Suprapubic skin (tissue), 4 donors: Measurements from ENCODE around the gene SEZ6L2. TPM values are rescaled to one million over a fixed set of nuclear protein-coding genes. Genes with fewer than 3 reads are reported as not detected.
A peak's percentile ranks its signal among the peaks of the same experiment; 100 is the strongest.

Source experiments
- DNase-seq, 2 donors: peaks; one replicate each; pipeline ENCODE4 v3.0.0-alpha.2; 2019; ENCODE audit warnings: low spot score in 2 of 2
- H3K27ac ChIP-seq: fragments of 200-600 bp; sonication (generic); one replicate; pipeline ENCODE4 v1.5.1; 2019
- H3K27me3 ChIP-seq: fragments of 200-600 bp; sonication (generic); one replicate; pipeline ENCODE4 v1.5.1; 2019
- H3K36me3 ChIP-seq: fragments of 200-600 bp; sonication (generic); one replicate; pipeline ENCODE4 v1.5.1; 2019
- H3K4me1 ChIP-seq: fragments of 200-600 bp; sonication (generic); one replicate; pipeline ENCODE4 v1.5.1; 2019
- H3K4me3 ChIP-seq: fragments of 200-600 bp; sonication (generic); one replicate; pipeline ENCODE4 v1.5.1; 2019; ENCODE audit warnings: mild to moderate bottlenecking
- H3K9me3 ChIP-seq: fragments of 200-600 bp; sonication (generic); one replicate; pipeline ENCODE4 v1.5.1; 2019
- EP300 ChIP-seq: sonication (generic); formaldehyde crosslinking; IDR thresholded peaks from one replicate; pipeline ENCODE4 v1.6.1; 2017; ENCODE audit warnings: antibody characterized with exemption
- POLR2A ChIP-seq, 2 donors: fragments of 450-650 bp; IDR thresholded peaks; one replicate each; pipeline ENCODE4 v1.6.1; 2017; ENCODE audit warnings: antibody characterized with exemption in 2 of 2, mild to moderate bottlenecking in 2 of 2, moderate library complexity in 2 of 2
- POLR2AphosphoS5 ChIP-seq, 3 donors: sonication (generic); formaldehyde crosslinking; IDR thresholded peaks; one replicate each; pipeline ENCODE4 v1.6.1; 2017; ENCODE audit warnings: antibody characterized with exemption in 3 of 3
- WGBS: methylation state at CpG from one replicate; pipeline ENCODE4 v1.1.5; 2018; 5-methylcytosine and 5-hydroxymethylcytosine counted together
- total RNA-seq, 4 donors: library from RNA; depleted of rRNA; stranded (reverse); fragments of >200 nt; gene quantifications; one replicate each; pipeline ENCODE4 v1.1.0, GENCODE V29; 2016
- TF ChIP-seq, protein P1 (sequence below), 2 donors: fragments of 200-600 bp in 1 of 2; fragments of 450-650 bp in 1 of 2; sonication (generic) in 1 of 2; IDR thresholded peaks; one replicate each; pipeline ENCODE4 v1.5.1; 2016 to 2019; ENCODE audit warnings: antibody characterized with exemption in 2 of 2, mild to moderate bottlenecking in 1 of 2, moderate library complexity in 1 of 2

SEZ6L2 gene
- total RNA-seq, 4 donors from 2014 or later = 0.98 to 2.9 (median 1.2) TPM

- DNase-seq = no peak
- Histone ChIP-seq H3K4me3 (no peak overlapping the region), H3K27ac (no peak overlapping the region), H3K4me1 (no peaks in the 10 kb centered on the region), H3K27me3 (peaks cover under 1% of the 10 kb centered on the region), H3K9me3 (no peaks in the 10 kb centered on the region), H3K36me3 (no peaks in the 10 kb centered on the region)
- 57% methylated on average over 6 of the region's 6 CpGs for WGBS
- TF ChIP-seq, protein P1, sequence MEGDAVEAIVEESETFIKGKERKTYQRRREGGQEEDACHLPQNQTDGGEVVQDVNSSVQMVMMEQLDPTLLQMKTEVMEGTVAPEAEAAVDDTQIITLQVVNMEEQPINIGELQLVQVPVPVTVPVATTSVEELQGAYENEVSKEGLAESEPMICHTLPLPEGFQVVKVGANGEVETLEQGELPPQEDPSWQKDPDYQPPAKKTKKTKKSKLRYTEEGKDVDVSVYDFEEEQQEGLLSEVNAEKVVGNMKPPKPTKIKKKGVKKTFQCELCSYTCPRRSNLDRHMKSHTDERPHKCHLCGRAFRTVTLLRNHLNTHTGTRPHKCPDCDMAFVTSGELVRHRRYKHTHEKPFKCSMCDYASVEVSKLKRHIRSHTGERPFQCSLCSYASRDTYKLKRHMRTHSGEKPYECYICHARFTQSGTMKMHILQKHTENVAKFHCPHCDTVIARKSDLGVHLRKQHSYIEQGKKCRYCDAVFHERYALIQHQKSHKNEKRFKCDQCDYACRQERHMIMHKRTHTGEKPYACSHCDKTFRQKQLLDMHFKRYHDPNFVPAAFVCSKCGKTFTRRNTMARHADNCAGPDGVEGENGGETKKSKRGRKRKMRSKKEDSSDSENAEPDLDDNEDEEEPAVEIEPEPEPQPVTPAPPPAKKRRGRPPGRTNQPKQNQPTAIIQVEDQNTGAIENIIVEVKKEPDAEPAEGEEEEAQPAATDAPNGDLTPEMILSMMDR (IDR thresholded peaks at IDR 0.05) = no peak
- TF ChIP-seq POLR2AphosphoS5 (IDR thresholded peaks at IDR 0.05) (no peak), EP300 (no peak), POLR2A (IDR thresholded peaks at IDR 0.05) (no peak)
Observed at GRCh38 chr16:29883987-29884386, 15.4 kb downstream of the SEZ6L2 start.

DNA sequence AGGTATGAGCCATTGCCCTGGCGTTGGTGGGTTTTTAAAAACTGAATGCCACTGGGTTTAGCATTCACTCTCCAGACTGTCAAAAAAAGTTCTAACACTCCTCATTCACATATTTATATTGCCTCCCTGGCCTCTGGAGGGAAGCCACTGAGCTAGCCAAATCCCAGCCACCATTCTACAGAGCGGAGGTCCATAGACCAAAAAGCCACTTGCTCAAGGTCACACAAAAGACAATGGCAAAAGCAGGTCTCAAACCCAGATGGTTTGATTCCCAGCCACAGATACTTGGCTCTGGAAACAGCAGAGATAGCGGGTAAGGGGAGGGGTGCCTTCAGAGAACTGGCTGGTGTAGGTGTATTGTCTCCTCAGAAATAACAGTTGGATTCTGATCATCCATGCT is 18.3 kb downstream of the SEZ6L2 start:
- DNase-seq = no peak
- Histone ChIP-seq H3K27ac (no peak overlapping the region), H3K36me3 (no peaks in the 10 kb centered on the region), H3K9me3 (no peaks in the 10 kb centered on the region), H3K27me3 (peaks cover 30% of the 10 kb centered on the region), H3K4me1 (peaks cover 13% of the 10 kb centered on the region), H3K4me3 (no peak overlapping the region)
- TF ChIP-seq POLR2A (IDR thresholded peaks at IDR 0.05) = no peak
- TF ChIP-seq EP300 = no peak
- WGBS = 81% methylated on average over 3 of the region's 3 CpGs

GRCh38 chr16:29878172-29878571 is 21.2 kb downstream of the SEZ6L2 start:
- no peak for TF ChIP-seq POLR2AphosphoS5 (IDR thresholded peaks at IDR 0.05)
- peaks cover 37% of the 10 kb centered on the region for H3K27me3 ChIP-seq
- WGBS = 87% methylated on average over 14 of the region's 14 CpGs

DNA sequence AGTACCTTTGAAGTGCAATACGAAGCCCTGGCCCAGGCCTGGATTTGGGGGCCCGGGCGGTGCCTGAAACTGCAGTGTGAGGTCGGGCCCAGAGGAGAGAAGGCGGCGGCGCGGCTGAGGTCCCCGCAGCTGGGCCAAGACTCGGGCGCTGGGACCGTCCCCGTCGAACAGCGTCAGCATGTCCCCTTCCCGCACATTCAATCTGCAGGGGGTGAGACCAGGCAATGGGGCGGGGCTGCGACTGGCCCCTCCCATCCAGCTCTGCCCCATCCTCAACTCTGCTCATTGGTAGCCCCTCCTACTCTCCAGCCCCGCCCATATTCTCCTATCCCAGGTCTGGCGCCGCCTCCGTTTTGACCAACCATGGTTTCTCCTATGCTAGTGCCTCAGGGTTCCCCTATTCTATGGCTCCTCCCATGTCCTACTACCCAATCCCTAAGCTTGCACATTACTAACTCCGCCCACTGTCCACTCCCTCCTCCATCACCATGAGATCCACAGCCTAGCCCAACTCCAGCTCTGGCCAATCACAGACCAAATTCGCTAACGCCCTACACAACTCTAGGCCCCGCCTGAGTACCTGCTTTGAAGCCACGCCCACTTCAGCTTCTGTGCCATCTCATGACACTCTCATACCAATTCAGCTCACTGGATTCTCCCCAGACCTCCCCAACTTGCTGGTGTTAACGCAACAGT is 21.9 kb downstream of the SEZ6L2 start:
- no peaks in the 10 kb centered on the region for H3K9me3 ChIP-seq
- TF ChIP-seq POLR2AphosphoS5 (IDR thresholded peaks at IDR 0.05) = no peak
- TF ChIP-seq, protein P1 (IDR thresholded peaks at IDR 0.05) = no peak
- no peak for TF ChIP-seq POLR2A (IDR thresholded peaks at IDR 0.05)
- TF ChIP-seq EP300 = no peak
- 22% methylated on average over 15 of the region's 28 CpGs for WGBS
- no peak for DNase-seq
- H3K27me3 ChIP-seq = peaks cover 37% of the 10 kb centered on the region
- no peaks in the 10 kb centered on the region for H3K36me3 ChIP-seq
- no peak overlapping the region for H3K27ac ChIP-seq
- H3K4me3 ChIP-seq = no peak overlapping the region
- H3K4me1 ChIP-seq = peaks cover 13% of the 10 kb centered on the region

More at GRCh38 chr16:29878172-29878571, 21.2 kb downstream of the SEZ6L2 start:
- no peaks in the 10 kb centered on the region for H3K9me3 ChIP-seq
- H3K4me1 ChIP-seq = peaks cover 13% of the 10 kb centered on the region
- no peaks in the 10 kb centered on the region for H3K36me3 ChIP-seq
- DNase-seq = no peak
- no peak overlapping the region for H3K4me3 ChIP-seq
- no peak overlapping the region for H3K27ac ChIP-seq

- Histone ChIP-seq H3K36me3 (no peaks in the 10 kb centered on the region), H3K27me3 (peaks cover 37% of the 10 kb centered on the region), H3K4me1 (peaks cover 13% of the 10 kb centered on the region), H3K4me3 (peak overlapping the region; percentile 28), H3K27ac (no peak overlapping the region), H3K9me3 (no peaks in the 10 kb centered on the region)
- WGBS = under 1% methylated on average over 10 of the region's 45 CpGs
- no peak for DNase-seq
- TF ChIP-seq POLR2AphosphoS5 (IDR thresholded peaks at IDR 0.05) (no peak), EP300 (no peak), POLR2A (IDR thresholded peaks at IDR 0.05) (no peak)
- TF ChIP-seq, protein P1 (IDR thresholded peaks at IDR 0.05) = no peak
Observed at GRCh38 chr16:29876594-29877249, 22.6 kb downstream of the SEZ6L2 start.

DNA sequence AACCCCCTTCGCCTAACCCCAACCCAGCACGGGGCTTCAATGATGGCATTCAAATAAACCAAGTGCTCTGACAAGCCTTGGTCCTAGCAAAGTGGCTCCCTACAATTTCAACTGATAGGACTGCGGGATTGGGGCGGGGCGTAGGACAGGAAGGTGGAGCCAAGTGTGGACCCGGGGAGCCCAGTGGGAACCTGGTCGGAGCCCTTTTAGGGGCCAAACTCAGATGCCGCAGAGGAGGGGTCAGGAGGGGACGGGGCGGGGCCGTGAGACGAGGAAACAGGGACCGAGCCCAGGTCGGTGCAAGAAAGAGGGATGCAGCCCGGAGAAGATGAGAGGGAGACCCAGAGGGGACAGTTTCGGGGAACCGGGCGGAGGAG is 23.1 kb downstream of the SEZ6L2 start:
- Histone ChIP-seq H3K4me3 (peak overlapping the region; percentile 28), H3K4me1 (peaks cover 13% of the 10 kb centered on the region), H3K27ac (no peak overlapping the region), H3K36me3 (no peaks in the 10 kb centered on the region), H3K9me3 (no peaks in the 10 kb centered on the region), H3K27me3 (peaks cover 37% of the 10 kb centered on the region)
- no peak for DNase-seq
- TF ChIP-seq POLR2A (IDR thresholded peaks at IDR 0.05) = no peak
- TF ChIP-seq, protein P1 (IDR thresholded peaks at IDR 0.05) = no peak
- TF ChIP-seq POLR2AphosphoS5 (IDR thresholded peaks at IDR 0.05) = no peak
- TF ChIP-seq EP300 = no peak
- WGBS = 22% methylated on average over 18 of the region's 18 CpGs
